HepG2 (cell line): ENCODE measurements around the gene DMXL1. TPM values are rescaled to one million over a fixed set of nuclear protein-coding genes. Genes with fewer than 3 reads are reported as not detected.

ENCODE experiments used
- ATAC-seq: fragments of 200-7000 bp; cut with Tn5 transposase; 3 replicates; pipeline ENCODE4 v1.9.1; 2020; ENCODE audit warnings: mild to moderate bottlenecking, moderate library complexity
- BruUV-seq: library from RNA; stranded (reverse); fragments of 400-500 nt; replicated peaks from 2 replicates; lab custom pipeline; 2021; lab: Mats Ljungman, UMichigan
- CTCF ChIA-PET: fragments of 300-600 bp; formaldehyde crosslinking; extraction: SDS; loops from one replicate; lab custom pipeline; 2021; ENCODE audit warnings: low total read pairs, inconsistent platforms, low intra/inter-chr PET ratio; lab: Yijun Ruan, JAX
- POLR2A ChIA-PET: fragments of 350-600 bp; sonication (Branson Sonifier 250); formaldehyde crosslinking; loops from one replicate; lab custom pipeline; 2020; ENCODE audit warnings: antibody characterized with exemption, inconsistent platforms; lab: Yijun Ruan, JAX
- DNase-seq: peaks from one replicate; pipeline ENCODE4 v3.0.0-alpha.2; 2015; ENCODE audit warnings: low spot score
- FAIRE-seq: peaks from 3 replicates; lab custom pipeline; 2011; peaks lifted over from hg19 to GRCh38; lab: Jason Lieb, UNC
- H2AFZ ChIP-seq: one replicate; pipeline ENCODE4 v1.6.1; 2011; ENCODE audit warnings: low read length, inconsistent platforms
- H3K27ac ChIP-seq: fragments of 300-600 bp; 3 replicates; pipeline ENCODE4 v1.8.0; 2011; ENCODE audit warnings: mixed run types, mild to moderate bottlenecking, mixed read lengths, low read length, inconsistent platforms; ENCODE audit not compliant: insufficient read depth; ENCODE audit errors: extremely low read length
- H3K27me3 ChIP-seq, 2 experiments: fragments of 200-600 bp in 1 of 2; 2 replicates in 1 of 2; 3 replicates in 1 of 2; pipeline versions ENCODE4 v1.6.0 to v1.8.0; 2011; ENCODE audit warnings: low read length in 2 of 2, mild to moderate bottlenecking in 2 of 2, moderate library complexity in 2 of 2, inconsistent platforms in 1 of 2; ENCODE audit not compliant: insufficient read depth in 2 of 2, control insufficient read depth in 1 of 2
- H3K36me3 ChIP-seq, 2 experiments: fragments of 200-600 bp in 1 of 2; replicated peaks in 1 of 2; 2 replicates in 1 of 2; 3 replicates in 1 of 2; pipeline versions ENCODE4 v1.5.1 to v1.8.0; 2011; ENCODE audit warnings: low read length in 2 of 2, inconsistent platforms in 1 of 2; ENCODE audit not compliant: insufficient read depth in 2 of 2, control insufficient read depth in 1 of 2
- H3K4me1 ChIP-seq: 2 replicates; pipeline ENCODE4 v1.5.1; 2012; ENCODE audit warnings: low read length, inconsistent platforms; ENCODE audit not compliant: insufficient read depth
- H3K4me2 ChIP-seq: 2 replicates; pipeline ENCODE4 v1.6.0; 2011; ENCODE audit warnings: low read depth, low read length, inconsistent platforms
- H3K4me3 ChIP-seq, 3 experiments: fragments of 200-600 bp in 1 of 3; sonication (generic), shearing (Covaris generic) in 1 of 3; replicated peaks in 1 of 3; 2 replicates each; pipeline ENCODE4 v1.5.1; 2011 to 2016; ENCODE audit warnings: low read length in 3 of 3, inconsistent platforms in 2 of 3, low read depth in 2 of 3, mild to moderate bottlenecking in 2 of 3, control low read depth in 1 of 3, mixed read lengths in 1 of 3; ENCODE audit not compliant: insufficient read depth in 1 of 3
- H3K79me2 ChIP-seq: one replicate; pipeline ENCODE4 v1.6.1; 2011; ENCODE audit warnings: low read length, inconsistent platforms; ENCODE audit not compliant: insufficient read depth
- H3K9ac ChIP-seq: 2 replicates; pipeline ENCODE4 v1.6.0; 2011; ENCODE audit warnings: mild to moderate bottlenecking, low read depth, low read length, inconsistent platforms; ENCODE audit not compliant: insufficient read depth
- H3K9me3 ChIP-seq: 2 replicates; pipeline ENCODE4 v1.5.1; 2012; ENCODE audit warnings: mild to moderate bottlenecking, low read length
- H4K20me1 ChIP-seq: 2 replicates; pipeline ENCODE4 v1.6.0; 2011; ENCODE audit warnings: inconsistent platforms, mild to moderate bottlenecking, low read length, moderate library complexity; ENCODE audit not compliant: insufficient read depth
- CAMTA2 ChIP-seq: sonication (generic); formaldehyde crosslinking; IDR thresholded peaks from 2 replicates; pipeline ENCODE4 v1.4.0; 2020; ENCODE audit warnings: mild to moderate bottlenecking, missing genetic modification reagents, borderline replicate concordance
- IRX3 ChIP-seq: sonication (generic); formaldehyde crosslinking; IDR thresholded peaks from 2 replicates; pipeline ENCODE4 v1.8.1; 2023; ENCODE audit warnings: mild to moderate bottlenecking, low read depth, missing genetic modification reagents, borderline replicate concordance
- NFIB ChIP-seq: sonication (generic); formaldehyde crosslinking; IDR thresholded peaks from 2 replicates; pipeline ENCODE4 v1.9.0; 2021; ENCODE audit warnings: missing genetic modification reagents, mild to moderate bottlenecking, borderline replicate concordance
- REL ChIP-seq: sonication (generic); formaldehyde crosslinking; conservative IDR thresholded peaks from 2 replicates; pipeline ENCODE4 v1.8.0; 2022; ENCODE audit warnings: mild to moderate bottlenecking, missing genetic modification reagents, moderate library complexity
- ZBTB1 ChIP-seq: sonication (generic); formaldehyde crosslinking; IDR thresholded peaks from 2 replicates; pipeline ENCODE4 v1.4.0; 2020; ENCODE audit warnings: missing genetic modification reagents, borderline replicate concordance
- ZNF446 ChIP-seq: sonication (generic); formaldehyde crosslinking; IDR thresholded peaks from 2 replicates; pipeline ENCODE4 v1.5.0; 2020; ENCODE audit warnings: mild to moderate bottlenecking, missing genetic modification reagents
- ZNF614 ChIP-seq: IDR thresholded peaks from 2 replicates; pipeline ENCODE4 v1.6.1; 2018; ENCODE audit warnings: missing biosample characterization, missing genetic modification reagents, inconsistent platforms, borderline replicate concordance
- WGBS: methylation state at CpG from one replicate; pipeline ENCODE4 v1.1.6; 2017; ENCODE audit warnings: low lambda C conversion rate; 5-methylcytosine and 5-hydroxymethylcytosine counted together
- in situ Hi-C: cut with HindIII; loops from 2 replicates; pipeline ENCODE4 v1.10.0; 2017; ENCODE audit warnings: low pct_unique_long_range_greater_than_20kb; ENCODE audit not compliant: extremely low pct_ligation_motif_present
- intact Hi-C: fragments of 100-400 bp; cut with micrococcal nuclease; formaldehyde crosslinking; loops from one replicate; pipeline ENCODE4 v1.10.0; 2022; ENCODE audit not compliant: unreplicated experiment
- polyA plus RNA-seq, 8 experiments: library from polyadenylated mRNA; depleted of rRNA in 3 of 8; stranded (reverse) in 7 of 8; unstranded in 1 of 8; fragments of >200 nt; fragmentation: Illumina TruSeq in 4 of 8; extraction: Trizol in 4 of 8; gene quantifications; 2 replicates each; pipeline versions ENCODE4 v1.2.1 to v1.2.3, GENCODE V29; 2011 to 2016; ENCODE audit warnings: low read depth in 4 of 8, missing spikeins in 1 of 8, mixed read lengths in 1 of 8; ENCODE audit not compliant: insufficient read depth in 1 of 8
- total RNA-seq, 5 experiments: library from RNA; depleted of rRNA; stranded (reverse); fragments of >200 nt; fragmentation: Illumina TruSeq; extraction: Trizol; gene quantifications; 2 replicates each; pipeline ENCODE4 v1.2.3, GENCODE V29; 2016; ENCODE audit warnings: low read depth in 1 of 5
- TF ChIP-seq, protein P1 (sequence below): sonication (generic); formaldehyde crosslinking; IDR thresholded peaks from 2 replicates; pipeline ENCODE4 v1.4.0; 2020; ENCODE audit warnings: missing genetic modification reagents
- TF ChIP-seq, protein P2 (sequence below): sonication (generic); formaldehyde crosslinking; IDR thresholded peaks from 2 replicates; pipeline ENCODE4 v1.5.0; 2020; ENCODE audit warnings: mild to moderate bottlenecking, missing genetic modification reagents
- TF ChIP-seq, protein P3 (sequence below): fragments of 450-650 bp; IDR thresholded peaks from 2 replicates; pipeline ENCODE4 v1.6.1; 2016

DMXL1 gene
- total and polyA plus RNA-seq, 2 of the 13 experiments (the other 11 are each of a cell fraction or from before 2014, with no cell fraction given): 6.9 to 18.6 TPM

GRCh38 chr5:119078071-119078846 is 7.4 kb downstream of the DMXL1 start:
- CTCF ChIA-PET: no interaction called here
- WGBS: 100% methylated on average over 1 of the region's 1 CpG
- H3K36me3 ChIP-seq: no peaks in the 10 kb centered on the region
- no peak for TF ChIP-seq CAMTA2 (CRISPR knock-in tag)
- no peak for TF ChIP-seq REL (CRISPR knock-in tag)
- TF ChIP-seq, protein P1, sequence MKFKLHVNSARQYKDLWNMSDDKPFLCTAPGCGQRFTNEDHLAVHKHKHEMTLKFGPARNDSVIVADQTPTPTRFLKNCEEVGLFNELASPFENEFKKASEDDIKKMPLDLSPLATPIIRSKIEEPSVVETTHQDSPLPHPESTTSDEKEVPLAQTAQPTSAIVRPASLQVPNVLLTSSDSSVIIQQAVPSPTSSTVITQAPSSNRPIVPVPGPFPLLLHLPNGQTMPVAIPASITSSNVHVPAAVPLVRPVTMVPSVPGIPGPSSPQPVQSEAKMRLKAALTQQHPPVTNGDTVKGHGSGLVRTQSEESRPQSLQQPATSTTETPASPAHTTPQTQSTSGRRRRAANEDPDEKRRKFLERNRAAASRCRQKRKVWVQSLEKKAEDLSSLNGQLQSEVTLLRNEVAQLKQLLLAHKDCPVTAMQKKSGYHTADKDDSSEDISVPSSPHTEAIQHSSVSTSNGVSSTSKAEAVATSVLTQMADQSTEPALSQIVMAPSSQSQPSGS (CRISPR knock-in tag): no peak
- TF ChIP-seq ZBTB1 (CRISPR knock-in tag): no peak
- TF ChIP-seq ZNF446: no peak
- TF ChIP-seq NFIB (CRISPR knock-in tag): no peak
- no peak for TF ChIP-seq ZNF614 (CRISPR knock-in tag)
- no peak for TF ChIP-seq IRX3 (CRISPR knock-in tag)
- TF ChIP-seq, protein P2, sequence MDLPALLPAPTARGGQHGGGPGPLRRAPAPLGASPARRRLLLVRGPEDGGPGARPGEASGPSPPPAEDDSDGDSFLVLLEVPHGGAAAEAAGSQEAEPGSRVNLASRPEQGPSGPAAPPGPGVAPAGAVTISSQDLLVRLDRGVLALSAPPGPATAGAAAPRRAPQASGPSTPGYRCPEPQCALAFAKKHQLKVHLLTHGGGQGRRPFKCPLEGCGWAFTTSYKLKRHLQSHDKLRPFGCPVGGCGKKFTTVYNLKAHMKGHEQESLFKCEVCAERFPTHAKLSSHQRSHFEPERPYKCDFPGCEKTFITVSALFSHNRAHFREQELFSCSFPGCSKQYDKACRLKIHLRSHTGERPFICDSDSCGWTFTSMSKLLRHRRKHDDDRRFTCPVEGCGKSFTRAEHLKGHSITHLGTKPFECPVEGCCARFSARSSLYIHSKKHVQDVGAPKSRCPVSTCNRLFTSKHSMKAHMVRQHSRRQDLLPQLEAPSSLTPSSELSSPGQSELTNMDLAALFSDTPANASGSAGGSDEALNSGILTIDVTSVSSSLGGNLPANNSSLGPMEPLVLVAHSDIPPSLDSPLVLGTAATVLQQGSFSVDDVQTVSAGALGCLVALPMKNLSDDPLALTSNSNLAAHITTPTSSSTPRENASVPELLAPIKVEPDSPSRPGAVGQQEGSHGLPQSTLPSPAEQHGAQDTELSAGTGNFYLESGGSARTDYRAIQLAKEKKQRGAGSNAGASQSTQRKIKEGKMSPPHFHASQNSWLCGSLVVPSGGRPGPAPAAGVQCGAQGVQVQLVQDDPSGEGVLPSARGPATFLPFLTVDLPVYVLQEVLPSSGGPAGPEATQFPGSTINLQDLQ (CRISPR knock-in tag): no peak
- TF ChIP-seq, protein P3, sequence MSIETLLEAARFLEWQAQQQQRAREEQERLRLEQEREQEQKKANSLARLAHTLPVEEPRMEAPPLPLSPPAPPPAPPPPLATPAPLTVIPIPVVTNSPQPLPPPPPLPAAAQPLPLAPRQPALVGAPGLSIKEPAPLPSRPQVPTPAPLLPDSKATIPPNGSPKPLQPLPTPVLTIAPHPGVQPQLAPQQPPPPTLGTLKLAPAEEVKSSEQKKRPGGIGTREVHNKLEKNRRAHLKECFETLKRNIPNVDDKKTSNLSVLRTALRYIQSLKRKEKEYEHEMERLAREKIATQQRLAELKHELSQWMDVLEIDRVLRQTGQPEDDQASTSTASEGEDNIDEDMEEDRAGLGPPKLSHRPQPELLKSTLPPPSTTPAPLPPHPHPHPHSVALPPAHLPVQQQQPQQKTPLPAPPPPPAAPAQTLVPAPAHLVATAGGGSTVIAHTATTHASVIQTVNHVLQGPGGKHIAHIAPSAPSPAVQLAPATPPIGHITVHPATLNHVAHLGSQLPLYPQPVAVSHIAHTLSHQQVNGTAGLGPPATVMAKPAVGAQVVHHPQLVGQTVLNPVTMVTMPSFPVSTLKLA: no peak
- no peak overlapping the region for H3K9ac ChIP-seq
- H3K79me2 ChIP-seq: peaks cover 39% of the 10 kb centered on the region
- FAIRE-seq: no peak
- H4K20me1 ChIP-seq: no peaks in the 10 kb centered on the region
- POLR2A ChIA-PET: interaction anchor here (3.1 kb wide), 1 partner anchor 7 kb away, joined by 13 read pairs; the partner anchor contains the start of gene DMXL1
- DNase-seq: no peak
- peaks cover 24% of the 10 kb centered on the region for H3K4me1 ChIP-seq
- H3K9me3 ChIP-seq: no peaks in the 10 kb centered on the region
- no peak overlapping the region for H3K27ac ChIP-seq
- in situ Hi-C loops: no loop called here
- no peaks in the 10 kb centered on the region for H3K27me3 ChIP-seq
- no TSS peak for BruUV-seq
- no peak overlapping the region for H3K4me2 ChIP-seq
- H2AFZ ChIP-seq: no peak overlapping the region
- H3K4me3 ChIP-seq: no peak overlapping the region
- intact Hi-C loops: no loop called here
- ATAC-seq: no peak
